RWPE2 (cell line): ENCODE results near the gene CELA1.

Experiments used
- ATAC-seq: fragments of 200-7000 bp; cut with Tn5 transposase; 3 replicates; pipeline ENCODE4 v1.9.1; 2021; ENCODE audit warnings: low read depth
- DNase-seq: peaks from one replicate; pipeline ENCODE4 v3.0.0-alpha.2; 2020; ENCODE audit warnings: low spot score
- H3K27ac ChIP-seq: fragments of 450-650 bp; 2 replicates; pipeline ENCODE4 v1.5.1; 2017; ENCODE audit warnings: mild to moderate bottlenecking; ENCODE audit not compliant: poor library complexity, severe bottlenecking
- H3K27me3 ChIP-seq: fragments of 250-450 bp; sonication (Bioruptor Pico); 2 replicates; pipeline ENCODE4 v1.5.1; 2021; ENCODE audit warnings: mild to moderate bottlenecking, moderate library complexity; ENCODE audit not compliant: insufficient read depth, poor library complexity, severe bottlenecking
- H3K36me3 ChIP-seq: fragments of 250-450 bp; sonication (Bioruptor Pico); 2 replicates; pipeline ENCODE4 v1.5.1; 2020; ENCODE audit warnings: low read depth, mild to moderate bottlenecking, moderate library complexity
- H3K4me1 ChIP-seq: fragments of 250-450 bp; sonication (Bioruptor Pico); 2 replicates; pipeline ENCODE4 v1.5.1; 2021; ENCODE audit warnings: mild to moderate bottlenecking, moderate library complexity; ENCODE audit not compliant: insufficient read depth, poor library complexity, severe bottlenecking
- H3K4me3 ChIP-seq: fragments of 250-450 bp; sonication (Bioruptor Pico); 2 replicates; pipeline ENCODE4 v1.5.1; 2021; ENCODE audit warnings: mild to moderate bottlenecking, moderate library complexity; ENCODE audit not compliant: severe bottlenecking
- H3K9me3 ChIP-seq: fragments of 250-450 bp; sonication (Bioruptor Pico); 2 replicates; pipeline ENCODE4 v1.5.1; 2021; ENCODE audit warnings: mild to moderate bottlenecking, moderate library complexity; ENCODE audit not compliant: severe bottlenecking
- CTCF ChIP-seq: fragments of 450-650 bp; IDR thresholded peaks from one replicate; pipeline ENCODE4 v1.5.1; 2017; ENCODE audit warnings: mild to moderate bottlenecking, moderate library complexity; ENCODE audit not compliant: poor library complexity, severe bottlenecking

CELA1 gene

GRCh38 chr12:51374856-51375255, 28.4 kb upstream of the CELA1 start:
- no peak for DNase-seq
- Histone ChIP-seq H3K4me3 (no peak overlapping the region), H3K9me3 (no peaks in the 10 kb centered on the region), H3K4me1 (peaks cover 17% of the 10 kb centered on the region), H3K27me3 (no peaks in the 10 kb centered on the region), H3K27ac (no peak overlapping the region), H3K36me3 (peaks cover 55% of the 10 kb centered on the region)
- no peak for TF ChIP-seq CTCF
- no peak for ATAC-seq

DNA sequence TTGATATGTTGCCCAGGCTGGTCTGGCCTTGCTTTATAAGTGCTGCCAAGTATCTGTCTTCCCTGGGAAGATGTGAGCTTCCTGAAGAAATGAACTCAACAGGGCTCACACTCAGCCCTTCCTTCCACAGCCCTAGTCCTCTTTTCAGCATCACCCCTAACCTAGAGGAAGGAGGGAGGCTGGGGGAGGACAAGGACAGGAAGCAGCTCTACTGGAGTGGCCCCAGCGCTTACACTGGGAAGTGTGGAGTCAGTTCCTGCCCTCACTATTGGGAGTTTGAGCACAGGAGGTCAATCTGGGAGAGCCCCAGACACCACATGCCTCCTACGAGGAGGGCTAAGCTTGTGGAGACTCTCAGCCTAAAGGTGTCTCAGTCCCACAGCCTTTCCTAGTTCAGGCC, 27.9 kb upstream of the CELA1 start:
- ATAC-seq (no peak), DNase-seq (no peak)
- H3K36me3 ChIP-seq = peaks cover 54% of the 10 kb centered on the region
- no peak for TF ChIP-seq CTCF
- H3K4me3 ChIP-seq = no peak overlapping the region
- H3K4me1 ChIP-seq = peaks cover 17% of the 10 kb centered on the region
- H3K9me3 ChIP-seq = no peaks in the 10 kb centered on the region
- no peaks in the 10 kb centered on the region for H3K27me3 ChIP-seq
- H3K27ac ChIP-seq = no peak overlapping the region

DNA sequence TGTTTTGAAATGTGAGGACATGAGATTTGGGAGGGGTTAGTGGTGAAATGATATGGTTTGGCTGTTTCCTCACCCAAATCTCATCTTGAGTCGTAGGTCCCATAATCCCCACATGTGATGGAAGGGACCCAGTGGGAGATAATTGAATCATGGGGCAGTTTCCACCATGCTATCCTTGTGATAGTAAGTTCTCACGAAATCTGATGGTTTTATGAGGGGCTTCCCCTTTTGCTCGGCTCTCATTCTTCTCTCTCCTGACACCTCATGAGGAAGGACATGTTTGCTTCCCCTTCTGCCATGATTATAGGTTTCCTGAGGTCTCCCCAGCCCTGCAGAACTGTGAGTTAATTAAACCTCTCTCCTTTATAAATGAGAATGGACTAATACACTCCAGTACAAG, 26.7 kb upstream of the CELA1 start:
- Histone ChIP-seq H3K36me3 (peaks cover 45% of the 10 kb centered on the region), H3K4me3 (no peak overlapping the region), H3K9me3 (no peaks in the 10 kb centered on the region), H3K27ac (no peak overlapping the region), H3K27me3 (no peaks in the 10 kb centered on the region), H3K4me1 (peaks cover 17% of the 10 kb centered on the region)
- TF ChIP-seq CTCF = no peak
- DNase-seq (no peak), ATAC-seq (no peak)

GRCh38 chr12:51372021-51372420, 25.5 kb upstream of the CELA1 start:
- no peaks in the 10 kb centered on the region for H3K9me3 ChIP-seq
- TF ChIP-seq CTCF = peak; percentile 34
- H3K4me1 ChIP-seq = peaks cover 17% of the 10 kb centered on the region
- DNase-seq = no peak
- H3K27me3 ChIP-seq = no peaks in the 10 kb centered on the region
- peak overlapping the region; percentile 93 for H3K27ac ChIP-seq
- ATAC-seq = no peak
- H3K4me3 ChIP-seq = no peak overlapping the region
- H3K36me3 ChIP-seq = peaks cover 39% of the 10 kb centered on the region

GRCh38 chr12:51371295-51371953, 24.9 kb upstream of the CELA1 start:
- Histone ChIP-seq H3K27me3 (no peaks in the 10 kb centered on the region), H3K9me3 (no peaks in the 10 kb centered on the region), H3K4me3 (no peak overlapping the region), H3K36me3 (peaks cover 39% of the 10 kb centered on the region), H3K4me1 (peaks cover 17% of the 10 kb centered on the region), H3K27ac (peak overlapping the region; percentile 93)
- peak; percentile 93 for DNase-seq
- ATAC-seq = peak; percentile 97
- TF ChIP-seq CTCF = no peak
